Vein endothelial cell (primary cell): ENCODE data around the gene CBARP. TPM values are rescaled to one million over a fixed set of nuclear protein-coding genes. Genes with fewer than 3 reads are reported as not detected.

Experiments
- total RNA-seq: library from RNA; depleted of rRNA; stranded (reverse); fragments of >200 nt; gene quantifications from 2 replicates; pipeline ENCODE4 v1.2.3, GENCODE V29; 2012

Gene CBARP
- total RNA-seq: 6.4 and 7.2 TPM in 2 replicates

GRCh38 chr19:1237754-1238368, at the start of gene CBARP:
TSS of gene CBARP (minus strand) at chr19:1238005. CDS start at chr19:1236100, 1,905 bp downstream.

DNA sequence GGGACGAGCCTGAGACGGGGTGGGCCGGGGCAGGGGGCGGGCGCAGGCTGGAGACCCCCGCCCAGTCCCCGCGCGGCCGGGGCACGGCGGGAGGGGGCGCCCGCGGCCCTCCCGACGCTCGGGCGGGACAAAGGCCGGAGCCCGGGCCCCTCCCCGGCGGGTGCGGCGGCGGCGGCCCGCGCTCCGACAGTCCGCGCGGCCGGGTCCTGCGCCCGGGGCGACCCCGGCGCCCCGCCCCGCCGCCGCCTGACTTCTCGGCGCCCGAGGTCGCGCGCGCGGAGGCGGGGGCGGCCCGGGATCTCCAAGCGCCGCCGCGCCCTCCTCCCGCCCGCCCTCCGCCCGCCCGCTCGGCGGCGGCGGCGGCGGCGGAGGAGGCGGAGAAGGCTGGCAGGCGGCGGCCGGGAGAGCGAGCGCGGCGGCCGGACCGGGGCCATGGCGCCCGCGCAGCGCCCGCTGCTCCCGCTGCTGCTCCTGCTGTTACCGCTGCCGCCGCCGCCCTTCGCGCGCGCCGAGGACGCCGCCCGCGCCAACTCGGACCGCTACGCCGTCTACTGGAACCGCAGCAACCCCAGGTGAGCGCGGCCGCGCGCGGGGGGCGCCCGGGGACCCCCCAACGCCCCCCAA, 48.0 kb upstream of the CBARP start, which contains the start of gene EFNA2:
Gene EFNA2 (plus strand): TSS at position 137 of the 624 bp plus-strand sequence. CDS start 296 bp downstream, at position 433.

DNA sequence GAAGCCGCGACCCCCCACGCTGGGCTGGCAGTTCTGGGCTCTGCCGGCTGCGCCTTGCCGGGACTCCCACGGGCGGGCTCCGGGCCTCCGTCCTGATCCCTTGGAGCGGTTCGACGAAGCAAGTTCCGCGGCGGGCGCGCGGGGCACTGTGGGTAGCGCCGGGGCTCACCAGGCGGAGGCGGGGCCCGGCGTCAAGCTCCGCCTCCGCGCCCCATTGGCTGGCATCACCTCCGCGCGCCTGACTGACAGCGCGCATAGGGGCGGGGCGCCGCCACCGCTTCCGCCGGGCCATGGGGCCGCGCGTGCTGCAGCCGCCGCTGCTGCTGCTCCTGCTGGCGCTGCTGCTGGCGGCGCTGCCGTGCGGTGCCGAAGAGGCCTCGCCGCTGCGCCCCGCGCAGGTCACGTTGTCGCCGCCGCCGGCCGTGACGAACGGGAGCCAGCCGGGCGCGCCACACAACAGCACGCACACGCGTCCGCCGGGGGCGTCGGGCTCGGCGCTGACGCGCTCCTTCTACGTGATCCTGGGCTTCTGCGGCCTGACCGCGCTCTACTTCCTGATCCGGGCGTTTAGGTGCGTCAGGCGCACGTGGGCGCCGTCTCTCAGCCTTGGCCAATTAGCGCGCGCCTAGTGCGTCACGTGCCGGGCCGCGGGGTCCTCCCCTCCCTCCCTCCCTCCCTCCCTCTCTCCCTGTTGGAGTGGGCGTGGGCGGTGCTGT, 37.6 kb upstream of the CBARP start, which contains the start of gene FAM174C:
Gene FAM174C (plus strand): TSS at position 271 of the 716 bp plus-strand sequence. CDS start 20 bp downstream, at position 291.

GRCh38 chr19:1269065-1269477, 31.3 kb upstream of the CBARP start, which contains the start of gene CIRBP:
TSS of gene CIRBP (plus strand) at chr19:1269332. CDS start at chr19:1270934, 1,602 bp downstream.

GRCh38 chr19:1248139-1248785, 10.5 kb upstream of the CBARP start, which contains the start of gene MIDN:
TSS of gene MIDN (plus strand) at chr19:1248583. CDS start at chr19:1250297, 1,714 bp downstream.

DNA sequence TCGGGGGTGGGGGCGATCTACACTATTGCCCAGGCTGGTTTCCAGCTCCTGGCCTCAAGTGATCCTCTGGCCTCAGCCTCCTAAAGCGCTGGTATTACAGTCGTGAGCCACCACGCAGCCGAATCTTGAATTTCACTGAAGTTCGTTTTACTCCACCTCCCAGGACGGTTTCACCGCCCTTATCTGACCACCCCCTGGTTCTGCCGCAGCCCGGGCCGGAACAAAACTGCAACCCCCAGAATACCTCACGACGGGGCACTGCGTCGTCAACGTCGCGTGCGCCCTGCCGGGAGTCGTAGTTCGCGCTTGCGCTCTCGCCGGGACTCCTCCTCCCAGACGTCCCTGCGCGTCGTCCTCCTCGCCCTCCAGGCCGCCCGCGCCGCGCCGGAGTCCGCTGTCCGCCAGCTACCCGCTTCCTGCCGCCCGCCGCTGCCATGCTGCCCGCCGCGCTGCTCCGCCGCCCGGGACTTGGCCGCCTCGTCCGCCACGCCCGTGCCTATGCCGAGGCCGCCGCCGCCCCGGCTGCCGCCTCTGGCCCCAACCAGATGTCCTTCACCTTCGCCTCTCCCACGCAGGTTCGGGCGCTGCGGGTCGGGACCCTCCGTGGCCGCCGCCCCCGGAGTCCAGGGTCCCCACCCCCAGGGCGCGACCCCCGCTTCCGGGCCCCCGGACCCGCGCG, 3.8 kb upstream of the CBARP start, which contains the start of gene ATP5F1D:
Gene ATP5F1D (plus strand): TSS at position 335 of the 679 bp plus-strand sequence. CDS start 100 bp downstream, at position 435.

DNA sequence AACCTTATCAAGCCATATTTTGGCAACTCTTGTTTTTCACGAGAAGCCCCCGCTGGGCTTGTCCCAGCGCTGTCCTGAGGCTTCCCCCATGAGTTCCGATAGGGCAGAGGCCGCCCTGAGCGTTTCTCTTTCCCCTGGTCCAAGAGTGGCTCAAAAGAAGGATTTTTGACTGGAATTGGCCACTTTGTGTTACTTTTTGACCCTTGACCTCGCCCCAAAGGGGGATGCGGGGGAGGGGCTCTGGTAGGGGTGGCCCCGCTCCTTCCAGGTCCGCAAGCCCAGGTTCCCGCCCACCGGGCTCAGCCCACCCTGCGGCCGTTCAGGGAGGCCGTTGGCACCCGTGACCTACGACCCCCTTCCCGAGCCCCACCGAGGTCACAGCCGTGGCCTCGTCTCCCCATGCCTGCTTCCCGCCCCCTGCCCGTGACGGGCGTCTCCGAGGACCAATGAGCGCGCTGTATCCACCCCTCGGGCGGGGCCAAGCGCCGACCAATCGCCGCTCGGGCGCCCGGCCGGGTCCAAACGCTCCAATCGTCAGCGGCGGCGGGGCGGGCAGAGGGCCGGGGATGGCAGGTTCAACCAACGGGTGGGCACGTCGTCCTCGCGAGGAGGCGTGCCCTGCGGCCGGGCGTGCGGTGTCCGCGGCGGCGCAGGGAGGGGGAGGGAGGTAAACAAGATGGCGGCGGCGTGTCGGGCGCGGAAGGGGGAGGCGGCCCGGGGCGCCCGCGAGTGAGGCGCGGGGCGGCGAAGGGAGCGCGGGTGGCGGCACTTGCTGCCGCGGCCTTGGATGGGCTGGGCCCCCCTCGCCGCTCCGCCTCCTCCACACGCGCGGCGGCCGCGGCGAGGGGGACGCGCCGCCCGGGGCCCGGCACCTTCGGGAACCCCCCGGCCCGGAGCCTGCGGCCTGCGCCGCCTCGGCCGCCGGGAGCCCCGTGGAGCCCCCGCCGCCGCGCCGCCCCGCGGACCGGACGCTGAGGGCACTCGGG, 32.4 kb downstream of the CBARP start, which contains the start of gene STK11:
Gene STK11 (plus strand): TSS at position 665 of the 986 bp plus-strand sequence. CDS start 1,136 bp downstream, outside the sequence.

Other genes starting within 250 kb of the CBARP start
- 1.2 and 4.2 TPM in 2 replicates for gene GRIN3B, start 237.6 kb downstream of the CBARP start, total RNA-seq
- gene TMEM259, start 216.9 kb downstream of the CBARP start, total RNA-seq: 82.6 and 118 TPM in 2 replicates
- gene RNU6-2, start 216.5 kb downstream of the CBARP start, total RNA-seq: not detected in 2 replicates
- gene CNN2, start 211.4 kb downstream of the CBARP start, total RNA-seq: 249 and 315 TPM in 2 replicates
- gene ABCA7, start 197.9 kb downstream of the CBARP start, total RNA-seq: 7.6 and 10.1 TPM in 2 replicates
- gene ARHGAP45, start 170.8 kb downstream of the CBARP start, total RNA-seq: 13.1 and 17.6 TPM in 2 replicates
- 148 and 173 TPM in 2 replicates for gene POLR2E, start 142.6 kb downstream of the CBARP start, total RNA-seq
- 418 and 553 TPM in 2 replicates for gene GPX4, start 134.0 kb downstream of the CBARP start, total RNA-seq
- 38.4 and 40.5 TPM in 2 replicates for gene SBNO2, start 63.7 kb downstream of the CBARP start, total RNA-seq
- gene STK11, start 32.2 kb downstream of the CBARP start, total RNA-seq: 71.0 and 85.6 TPM in 2 replicates
- gene ATP5F1D, start 3.7 kb upstream of the CBARP start, total RNA-seq: 18.0 and 24.8 TPM in 2 replicates
- gene MIDN, start 10.6 kb upstream of the CBARP start, total RNA-seq: 23.3 and 24.8 TPM in 2 replicates
- 308 and 317 TPM in 2 replicates for gene CIRBP, start 31.3 kb upstream of the CBARP start, total RNA-seq
- 24.7 and 32.7 TPM in 2 replicates for gene FAM174C, start 37.5 kb upstream of the CBARP start, total RNA-seq
- gene EFNA2, start 47.9 kb upstream of the CBARP start, total RNA-seq: 0.57 and 1.3 TPM in 2 replicates
- gene NDUFS7, start 145.9 kb upstream of the CBARP start, total RNA-seq: 54.9 and 59.0 TPM in 2 replicates
- gene GAMT, start 163.5 kb upstream of the CBARP start, total RNA-seq: 20.1 and 31.0 TPM in 2 replicates
- 63.0 and 78.0 TPM in 2 replicates for gene DAZAP1, start 169.6 kb upstream of the CBARP start, total RNA-seq
- 657 and 725 TPM in 2 replicates for gene RPS15, start 200.4 kb upstream of the CBARP start, total RNA-seq
- gene APC2, start 212.1 kb upstream of the CBARP start, total RNA-seq: under 0.01 and 0.10 TPM in 2 replicates
- gene C19orf25, start 241.2 kb upstream of the CBARP start, total RNA-seq: 26.4 and 31.4 TPM in 2 replicates